Measurements from ENCODE around the gene GAS2L2.

GRCh38 chr17:35801583-35802224 lies 48.7 kb upstream of the GAS2L2 start:
- TF ChIP-seq EGR1 (IDR thresholded peaks at IDR 0.05; ENCODE audit: low read depth in 2 of 2) (no peak), CTCF (IDR thresholded peaks at IDR 0.05; ENCODE audit: low read depth, low read length, missing input control) (no peak), SP1 (IDR thresholded peaks at IDR 0.05) (no peak), ATF3 (IDR thresholded peaks at IDR 0.05) (no peak), REST (IDR thresholded peaks at IDR 0.05) (no peak), GABPA (IDR thresholded peaks at IDR 0.05 in 1 of 2, conservative IDR thresholded peaks at IDR 0.05 in 1 of 2) (no peak)
